RWPE2 (cell line): ENCODE data around the gene POU2F3.

Experiments
- ATAC-seq: fragments of 200-7000 bp; cut with Tn5 transposase; 3 replicates; pipeline ENCODE4 v1.9.1; 2021; ENCODE audit warnings: low read depth
- DNase-seq: peaks from one replicate; pipeline ENCODE4 v3.0.0-alpha.2; 2020; ENCODE audit warnings: low spot score
- H3K27ac ChIP-seq: fragments of 450-650 bp; 2 replicates; pipeline ENCODE4 v1.5.1; 2017; ENCODE audit warnings: mild to moderate bottlenecking; ENCODE audit not compliant: poor library complexity, severe bottlenecking
- H3K27me3 ChIP-seq: fragments of 250-450 bp; sonication (Bioruptor Pico); 2 replicates; pipeline ENCODE4 v1.5.1; 2021; ENCODE audit warnings: mild to moderate bottlenecking, moderate library complexity; ENCODE audit not compliant: insufficient read depth, poor library complexity, severe bottlenecking
- H3K36me3 ChIP-seq: fragments of 250-450 bp; sonication (Bioruptor Pico); 2 replicates; pipeline ENCODE4 v1.5.1; 2020; ENCODE audit warnings: low read depth, mild to moderate bottlenecking, moderate library complexity
- H3K4me1 ChIP-seq: fragments of 250-450 bp; sonication (Bioruptor Pico); 2 replicates; pipeline ENCODE4 v1.5.1; 2021; ENCODE audit warnings: mild to moderate bottlenecking, moderate library complexity; ENCODE audit not compliant: insufficient read depth, poor library complexity, severe bottlenecking
- H3K4me3 ChIP-seq: fragments of 250-450 bp; sonication (Bioruptor Pico); 2 replicates; pipeline ENCODE4 v1.5.1; 2021; ENCODE audit warnings: mild to moderate bottlenecking, moderate library complexity; ENCODE audit not compliant: severe bottlenecking
- H3K9me3 ChIP-seq: fragments of 250-450 bp; sonication (Bioruptor Pico); 2 replicates; pipeline ENCODE4 v1.5.1; 2021; ENCODE audit warnings: mild to moderate bottlenecking, moderate library complexity; ENCODE audit not compliant: severe bottlenecking
- TF ChIP-seq, protein P1 (sequence below): fragments of 450-650 bp; IDR thresholded peaks from one replicate; pipeline ENCODE4 v1.5.1; 2017; ENCODE audit warnings: mild to moderate bottlenecking, moderate library complexity; ENCODE audit not compliant: poor library complexity, severe bottlenecking

The POU2F3 gene

DNA sequence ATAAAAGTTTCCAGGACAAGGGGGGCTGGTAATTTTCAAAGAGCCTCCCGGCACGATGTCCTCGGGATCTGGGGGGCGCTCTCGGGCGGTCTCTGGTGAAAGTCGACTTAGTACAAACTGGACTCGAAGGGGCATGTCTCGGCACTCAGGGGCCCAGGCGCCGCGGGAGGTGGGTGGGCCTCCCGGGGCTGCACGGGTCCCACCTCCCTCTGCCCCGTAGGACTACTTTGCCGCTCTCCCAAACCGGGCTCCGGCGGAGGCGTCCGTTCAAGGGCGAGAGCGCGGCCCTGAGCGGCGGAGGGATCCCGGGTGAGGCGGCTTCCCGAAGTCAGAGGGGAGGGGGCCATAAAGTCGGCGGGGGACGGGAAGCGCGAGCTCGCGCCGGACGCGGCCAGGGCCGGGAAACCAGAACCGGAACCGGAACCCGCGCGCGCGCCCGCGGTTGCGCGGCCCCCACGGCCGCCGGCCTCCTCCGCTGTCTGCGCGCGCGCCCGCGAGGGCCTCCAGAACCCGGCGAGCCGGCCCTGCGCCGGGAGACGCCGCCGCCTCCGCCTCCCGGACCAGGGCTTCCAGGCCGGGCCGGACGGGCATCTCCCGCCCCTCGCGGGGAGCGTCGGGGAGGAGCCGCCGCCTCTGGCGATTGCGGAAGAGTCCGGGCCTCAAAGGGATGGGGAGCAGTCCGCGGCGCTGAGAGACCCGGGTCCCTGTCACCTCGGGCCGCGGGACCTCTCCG is 96.1 kb downstream of the POU2F3 start, which contains the start of gene ARHGEF12:
ARHGEF12 (plus strand) TSS at position 506 of the 733 bp plus-strand sequence. CDS start 831 bp downstream, outside the sequence.
- H3K27me3 ChIP-seq = no peaks in the 10 kb centered on the region
- ATAC-seq (peak; percentile 49), DNase-seq (peak; percentile 95)
- no peaks in the 10 kb centered on the region for H3K9me3 ChIP-seq
- peaks cover 44% of the 10 kb centered on the region for H3K4me1 ChIP-seq
- TF ChIP-seq, protein P1, sequence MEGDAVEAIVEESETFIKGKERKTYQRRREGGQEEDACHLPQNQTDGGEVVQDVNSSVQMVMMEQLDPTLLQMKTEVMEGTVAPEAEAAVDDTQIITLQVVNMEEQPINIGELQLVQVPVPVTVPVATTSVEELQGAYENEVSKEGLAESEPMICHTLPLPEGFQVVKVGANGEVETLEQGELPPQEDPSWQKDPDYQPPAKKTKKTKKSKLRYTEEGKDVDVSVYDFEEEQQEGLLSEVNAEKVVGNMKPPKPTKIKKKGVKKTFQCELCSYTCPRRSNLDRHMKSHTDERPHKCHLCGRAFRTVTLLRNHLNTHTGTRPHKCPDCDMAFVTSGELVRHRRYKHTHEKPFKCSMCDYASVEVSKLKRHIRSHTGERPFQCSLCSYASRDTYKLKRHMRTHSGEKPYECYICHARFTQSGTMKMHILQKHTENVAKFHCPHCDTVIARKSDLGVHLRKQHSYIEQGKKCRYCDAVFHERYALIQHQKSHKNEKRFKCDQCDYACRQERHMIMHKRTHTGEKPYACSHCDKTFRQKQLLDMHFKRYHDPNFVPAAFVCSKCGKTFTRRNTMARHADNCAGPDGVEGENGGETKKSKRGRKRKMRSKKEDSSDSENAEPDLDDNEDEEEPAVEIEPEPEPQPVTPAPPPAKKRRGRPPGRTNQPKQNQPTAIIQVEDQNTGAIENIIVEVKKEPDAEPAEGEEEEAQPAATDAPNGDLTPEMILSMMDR = peak; percentile 64
- peak within 1 kb of the TSS; percentile 95 for H3K4me3 ChIP-seq
- H3K36me3 ChIP-seq = no peaks in the 10 kb centered on the region
- peak within 1 kb of the TSS; percentile 81 for H3K27ac ChIP-seq

DNA sequence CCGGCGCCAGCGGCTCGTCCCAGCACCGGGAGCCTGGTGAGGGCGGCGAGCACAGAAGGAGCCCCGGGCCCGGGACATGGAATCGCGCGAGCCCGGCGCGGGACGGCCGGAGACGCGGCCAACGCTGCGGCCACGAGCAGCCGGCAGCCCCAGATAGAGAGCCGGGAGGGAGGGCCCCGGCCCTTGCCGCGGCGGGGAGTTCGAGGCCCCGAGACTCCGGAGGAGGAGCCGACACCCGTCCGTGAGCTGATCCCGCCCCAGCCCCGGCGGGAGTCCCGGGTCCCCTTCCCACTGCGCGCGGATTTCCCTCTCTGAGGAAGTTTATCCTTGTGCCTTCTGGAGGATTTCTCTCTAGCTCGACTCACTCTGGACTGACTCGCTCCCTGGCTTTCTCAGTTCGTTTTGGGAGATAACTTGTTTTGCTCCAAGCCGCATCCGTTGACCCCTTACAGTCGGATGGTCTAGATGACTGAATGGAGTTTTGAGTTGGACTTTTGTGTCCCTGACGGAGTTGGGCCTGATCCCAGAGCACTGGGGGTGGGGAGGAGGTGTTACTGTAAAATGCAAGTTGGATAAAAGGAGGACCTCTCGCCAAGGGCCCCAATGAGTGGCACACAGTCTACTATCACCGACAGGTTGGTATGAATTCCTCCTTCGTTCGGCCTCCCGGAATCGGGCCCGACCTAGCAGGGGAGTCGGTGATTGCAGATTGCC is 96.9 kb downstream of the POU2F3 start:
- TF ChIP-seq, protein P1 = no peak
- ATAC-seq = peak; percentile 32
- Histone ChIP-seq H3K9me3 (no peaks in the 10 kb centered on the region), H3K27ac (peak overlapping the region; percentile 81), H3K4me3 (peak overlapping the region; percentile 95), H3K36me3 (no peaks in the 10 kb centered on the region), H3K27me3 (no peaks in the 10 kb centered on the region), H3K4me1 (peaks cover 43% of the 10 kb centered on the region)
- no peak for DNase-seq

- DNase-seq (no peak), ATAC-seq (peak; percentile 11; the same call in 1 of the 3 replicates)
- TF ChIP-seq, protein P1 = no peak
- H3K4me3 ChIP-seq = peak overlapping the region; percentile 95
- no peaks in the 10 kb centered on the region for H3K27me3 ChIP-seq
- H3K36me3 ChIP-seq = no peaks in the 10 kb centered on the region; the same call in 1 of the 2 replicates
- H3K27ac ChIP-seq = peak overlapping the region; percentile 81
- peaks cover 43% of the 10 kb centered on the region for H3K4me1 ChIP-seq
- no peaks in the 10 kb centered on the region for H3K9me3 ChIP-seq
Measured at GRCh38 chr11:120337355-120338106, 97.6 kb downstream of the POU2F3 start.

DNA sequence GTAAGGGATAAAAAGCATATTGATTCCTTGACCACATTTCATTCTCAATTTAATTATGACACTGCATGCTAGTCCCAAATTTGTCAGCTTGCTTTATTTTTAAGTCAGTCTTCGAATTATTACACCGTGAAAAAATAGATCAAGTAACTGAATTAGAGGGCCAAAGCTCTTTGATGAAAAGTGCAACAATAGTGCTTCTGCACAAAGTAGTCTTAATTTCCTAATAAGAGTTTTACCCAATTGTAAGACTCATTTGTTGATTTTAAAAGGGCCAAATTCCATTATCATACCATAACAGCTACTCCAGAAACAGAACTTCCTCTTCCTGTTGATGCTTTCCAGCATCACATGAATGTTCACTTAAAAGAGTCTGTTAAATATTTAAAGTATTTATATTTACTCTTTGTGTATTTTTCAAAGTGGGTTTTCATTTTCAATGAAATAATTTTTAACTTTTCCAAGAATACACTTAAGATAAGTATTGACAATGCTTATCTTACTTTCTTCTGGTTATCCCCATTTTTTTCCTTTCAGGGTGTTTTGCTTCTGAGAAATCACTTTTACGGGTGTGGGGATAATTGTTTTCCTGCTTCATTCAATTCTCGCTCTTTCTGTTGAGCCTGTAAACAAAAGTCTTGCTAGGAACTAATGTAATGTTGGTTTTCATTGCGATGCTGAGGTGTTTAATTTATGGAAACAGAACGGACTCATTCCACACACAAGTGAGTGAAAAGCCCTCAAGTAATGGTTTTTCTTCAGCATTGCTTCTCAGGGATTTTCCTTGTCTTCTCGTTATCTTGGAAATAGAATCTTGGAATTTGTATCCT is 98.4 kb downstream of the POU2F3 start:
- Histone ChIP-seq H3K27ac (peak overlapping the region; percentile 81), H3K9me3 (no peaks in the 10 kb centered on the region), H3K36me3 (no peaks in the 10 kb centered on the region; the same call in 1 of the 2 replicates), H3K27me3 (no peaks in the 10 kb centered on the region), H3K4me1 (peaks cover 42% of the 10 kb centered on the region), H3K4me3 (peak overlapping the region; percentile 95)
- ATAC-seq = no peak
- no peak for DNase-seq
- TF ChIP-seq, protein P1 = no peak
